Ureter (tissue), 1 donor: ENCODE data around the gene WFIKKN1. TPM values are rescaled to one million over a fixed set of nuclear protein-coding genes. Genes with fewer than 3 reads are reported as not detected.

ENCODE experiments used
- DNase-seq: peaks from one replicate; pipeline ENCODE4 v3.0.0-alpha.2; 2020; ENCODE audit warnings: low spot score
- total RNA-seq: library from RNA; stranded (reverse); gene quantifications from one replicate; pipeline ENCODE4 v1.2.4, GENCODE V29; 2023
- donor health status: DM: yes; HTN: yes; CAD: no.

WFIKKN1 gene
- total RNA-seq, 1 donor from 2014 or later, result 0.65 TPM

GRCh38 chr16:674214-674881 is 43.6 kb downstream of the WFIKKN1 start:
- no peak for DNase-seq

- DNase-seq, result no peak
Measured at GRCh38 chr16:674968-675883, 44.4 kb downstream of the WFIKKN1 start, which contains the start of gene RHBDL1. Gene RHBDL1, plus strand, starts transcription at chr16:675671. Its CDS starts 120 bp downstream, at chr16:675791.

- DNase-seq, result no peak
Measured at GRCh38 chr16:675884-676564, 45.2 kb downstream of the WFIKKN1 start.

GRCh38 chr16:676565-676902 is 45.7 kb downstream of the WFIKKN1 start:
- DNase-seq, result no peak

GRCh38 chr16:676913-677312 is 46.1 kb downstream of the WFIKKN1 start:
- peak; percentile 92 for DNase-seq

- no peak for DNase-seq
Measured at GRCh38 chr16:677316-678190, 46.8 kb downstream of the WFIKKN1 start.

GRCh38 chr16:678209-678857 is 47.5 kb downstream of the WFIKKN1 start:
- no peak for DNase-seq

GRCh38 chr16:678858-679813 is 48.4 kb downstream of the WFIKKN1 start:
- peak; percentile 77 for DNase-seq

- DNase-seq, result peak; percentile 92
Measured at GRCh38 chr16:679814-680624, 49.2 kb downstream of the WFIKKN1 start, which contains the start of gene STUB1. Gene STUB1, plus strand, starts transcription at chr16:680410. Its CDS starts 116 bp downstream, at chr16:680526.

- no peak for DNase-seq
Measured at GRCh38 chr16:680625-680945, 49.8 kb downstream of the WFIKKN1 start.

GRCh38 chr16:680967-681745 is 50.4 kb downstream of the WFIKKN1 start:
- no peak for DNase-seq

GRCh38 chr16:681746-682427 is 51.1 kb downstream of the WFIKKN1 start:
- no peak for DNase-seq

- DNase-seq, result no peak
Measured at GRCh38 chr16:682493-683395, 52.0 kb downstream of the WFIKKN1 start.

GRCh38 chr16:683396-684070 is 52.7 kb downstream of the WFIKKN1 start:
- no peak for DNase-seq
